LNCaP clone FGC (cell line): Measurements from ENCODE around the gene COQ6.
A peak's percentile ranks its signal among the peaks of the same experiment; 100 is the strongest.
"Not testable (repeated sequence)": the region's sequence is repeated elsewhere in the genome, so short reads cannot be mapped to it uniquely, and the experiment has no call there.

Experiments used
- DNase-seq: peaks from one replicate; pipeline ENCODE4 v3.0.0-alpha.2; 2011; ENCODE audit warnings: low read depth
- H3K4me3 ChIP-seq: 2 replicates; pipeline ENCODE4 v1.5.1; 2011; ENCODE audit warnings: mild to moderate bottlenecking, low read depth, low read length, control low read depth
- TF ChIP-seq, protein P1 (sequence below): IDR thresholded peaks from 2 replicates; pipeline ENCODE4 v1.5.1; 2012; ENCODE audit warnings: mild to moderate bottlenecking; ENCODE audit not compliant: control insufficient read depth, insufficient read depth; ENCODE audit errors: extremely low read depth

Gene COQ6

GRCh38 chr14:73949752-73950734 is at the start of gene COQ6, which contains the start of gene FAM161B:
TSS of gene COQ6 (plus strand) at chr14:73950302. CDS start at chr14:73950333, 31 bp downstream.
TSS of gene FAM161B (minus strand) at chr14:73950094. CDS start at chr14:73950026, 68 bp downstream.
- peak within 1 kb of the TSS; percentile 90 for H3K4me3 ChIP-seq
- TF ChIP-seq, protein P1, sequence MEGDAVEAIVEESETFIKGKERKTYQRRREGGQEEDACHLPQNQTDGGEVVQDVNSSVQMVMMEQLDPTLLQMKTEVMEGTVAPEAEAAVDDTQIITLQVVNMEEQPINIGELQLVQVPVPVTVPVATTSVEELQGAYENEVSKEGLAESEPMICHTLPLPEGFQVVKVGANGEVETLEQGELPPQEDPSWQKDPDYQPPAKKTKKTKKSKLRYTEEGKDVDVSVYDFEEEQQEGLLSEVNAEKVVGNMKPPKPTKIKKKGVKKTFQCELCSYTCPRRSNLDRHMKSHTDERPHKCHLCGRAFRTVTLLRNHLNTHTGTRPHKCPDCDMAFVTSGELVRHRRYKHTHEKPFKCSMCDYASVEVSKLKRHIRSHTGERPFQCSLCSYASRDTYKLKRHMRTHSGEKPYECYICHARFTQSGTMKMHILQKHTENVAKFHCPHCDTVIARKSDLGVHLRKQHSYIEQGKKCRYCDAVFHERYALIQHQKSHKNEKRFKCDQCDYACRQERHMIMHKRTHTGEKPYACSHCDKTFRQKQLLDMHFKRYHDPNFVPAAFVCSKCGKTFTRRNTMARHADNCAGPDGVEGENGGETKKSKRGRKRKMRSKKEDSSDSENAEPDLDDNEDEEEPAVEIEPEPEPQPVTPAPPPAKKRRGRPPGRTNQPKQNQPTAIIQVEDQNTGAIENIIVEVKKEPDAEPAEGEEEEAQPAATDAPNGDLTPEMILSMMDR, result peak; percentile 25; the same call in 1 of the 2 replicates
- DNase-seq, result peak; percentile 95

DNA sequence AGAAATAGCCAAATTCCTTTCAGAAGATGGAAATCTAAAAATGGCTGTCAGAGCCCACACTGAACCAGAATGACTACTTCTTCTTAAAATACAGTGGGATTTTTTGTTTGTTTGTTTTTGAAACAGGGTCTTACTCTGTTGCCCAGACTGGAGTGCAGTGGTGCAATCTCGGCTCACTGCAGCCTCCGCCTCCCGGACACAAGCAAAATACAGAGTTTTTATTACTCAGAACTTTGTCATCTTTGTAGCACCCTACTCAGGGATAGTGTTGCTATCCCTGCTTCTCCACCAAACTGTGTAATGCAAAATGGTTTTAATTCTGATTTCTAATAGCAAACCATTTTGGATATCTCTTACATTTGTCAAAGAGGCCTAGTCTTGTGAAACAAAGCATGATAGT is 47.1 kb upstream of the COQ6 start:
- no peak for DNase-seq
- TF ChIP-seq, protein P1, result no peak
- H3K4me3 ChIP-seq, result no peak overlapping the region

- H3K4me3 ChIP-seq, result no peak overlapping the region
- DNase-seq, result no peak
- TF ChIP-seq, protein P1, result no peak
Observed at GRCh38 chr14:73909681-73910080, 40.4 kb upstream of the COQ6 start.

GRCh38 chr14:73913256-73913655 is 36.8 kb upstream of the COQ6 start:
- no peak for DNase-seq
- no peak overlapping the region for H3K4me3 ChIP-seq
- TF ChIP-seq, protein P1, result no peak

DNA sequence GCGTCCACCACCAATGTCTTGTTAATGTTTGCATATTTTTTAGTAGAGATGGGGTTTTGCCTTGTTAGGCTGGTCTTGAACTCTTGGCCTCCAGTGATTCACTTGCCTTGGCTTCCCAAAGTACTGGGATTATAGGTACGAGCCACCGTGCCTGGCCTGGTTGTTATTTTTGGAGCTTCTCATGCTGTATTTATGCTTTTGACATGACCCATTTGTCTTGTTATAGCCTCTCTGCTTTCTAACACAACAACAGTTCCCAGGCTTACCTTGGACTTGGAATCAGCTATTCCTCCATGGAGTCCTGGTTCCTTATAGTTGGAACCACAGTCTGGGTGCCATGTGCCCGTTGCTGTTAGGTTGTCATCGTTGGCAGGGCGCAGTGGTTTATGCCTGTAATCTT is 33.8 kb upstream of the COQ6 start:
- DNase-seq, result no peak
- TF ChIP-seq, protein P1, result no peak
- no peak overlapping the region for H3K4me3 ChIP-seq

- not testable (repeated sequence) for H3K4me3 ChIP-seq, DNase-seq
Observed at GRCh38 chr14:73919457-73919856, 30.6 kb upstream of the COQ6 start.

DNA sequence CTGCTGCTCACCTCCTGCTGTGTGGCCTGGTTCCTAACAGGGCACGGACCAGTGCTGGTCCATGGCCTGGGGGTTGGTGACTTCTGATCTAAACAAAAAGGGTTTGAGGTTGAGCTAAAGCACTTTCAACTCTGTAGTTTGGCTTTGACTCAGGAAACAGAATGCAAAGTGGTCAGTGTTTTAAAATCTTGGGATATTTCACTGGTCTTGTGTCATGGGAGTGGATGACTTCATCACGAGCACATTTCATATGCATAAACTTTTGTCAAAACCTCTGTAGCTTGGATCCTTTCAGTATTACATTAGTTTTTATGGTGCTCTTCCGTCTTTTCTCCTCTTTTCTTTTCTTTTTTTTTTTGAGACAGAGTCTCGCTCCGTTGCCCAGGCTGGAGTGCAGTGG is 25.8 kb upstream of the COQ6 start:
- TF ChIP-seq, protein P1, result no peak
- DNase-seq, result no peak
- H3K4me3 ChIP-seq, result no peak overlapping the region
